K562 (cell line): ENCODE results near the gene COQ4. TPM values are rescaled to one million over a fixed set of nuclear protein-coding genes. Genes with fewer than 3 reads are reported as not detected.

Experiments
- BRF1 ChIP-seq: IDR thresholded peaks from 3 replicates; pipeline ENCODE4 v1.6.1; 2011; ENCODE audit warnings: borderline replicate concordance, mild to moderate bottlenecking; ENCODE audit not compliant: insufficient read length; ENCODE audit errors: extremely low read depth
- RBM14 ChIP-seq: fragments of 200-400 bp; formaldehyde crosslinking; IDR thresholded peaks from 2 replicates; pipeline ENCODE4 v1.6.1; 2018; ENCODE audit warnings: low read depth, mild to moderate bottlenecking, low read length, moderate library complexity, borderline replicate concordance; ENCODE audit not compliant: insufficient read depth
- SMARCB1 ChIP-seq: IDR thresholded peaks from 2 replicates; pipeline ENCODE4 v1.6.1; 2011; ENCODE audit warnings: improper control_type of control experiment, low read depth; ENCODE audit not compliant: insufficient read length
- U2AF1 ChIP-seq: fragments of 200-400 bp; formaldehyde crosslinking; optimal IDR thresholded peaks from 2 replicates; pipeline ENCODE3; 2017; ENCODE audit warnings: mild to moderate bottlenecking, low read depth, low read length, moderate library complexity
- polyA plus RNA-seq, 8 experiments: library from polyadenylated mRNA; depleted of rRNA in 4 of 8; stranded (reverse) in 5 of 8; unstranded in 3 of 8; fragments of >200 nt; fragmentation: Nextera tagmentation in 2 of 8; fragmentation: Illumina TruSeq in 1 of 8; extraction: Ambion mirVana in 2 of 8; extraction: Trizol in 1 of 8; gene quantifications; 2 replicates each; pipeline versions ENCODE4 v1.2.1 to v1.2.3, GENCODE V29; 2011 to 2014; ENCODE audit warnings: inconsistent platforms in 1 of 8, missing spikeins in 1 of 8
- total RNA-seq, 7 experiments: library from RNA; depleted of rRNA in 6 of 7; stranded (reverse); fragments of >200 nt in 6 of 7; fragmentation: Illumina TruSeq in 2 of 7; extraction: Trizol in 2 of 7; gene quantifications; 2 replicates each; pipeline versions ENCODE4 v1.2.1 to v1.2.3, GENCODE V29; 2011 to 2021; ENCODE audit warnings: low replicate concordance in 1 of 7
- TF ChIP-seq, protein P1 (sequence below): fragments of 450-650 bp; conservative IDR thresholded peaks from 2 replicates; pipeline ENCODE4 v1.6.1; 2016; ENCODE audit warnings: missing genetic modification characterization, low read depth, mild to moderate bottlenecking, control low read depth, missing compliant biosample characterization
- TF ChIP-seq, protein P2 (sequence below): sonication (generic); formaldehyde crosslinking; IDR thresholded peaks from 2 replicates; pipeline ENCODE4 v1.8.1; 2023; ENCODE audit warnings: mild to moderate bottlenecking, missing genetic modification reagents
- TF ChIP-seq, protein P3 (sequence below): fragments of 250-450 bp; sonication (Bioruptor Pico); IDR thresholded peaks from 2 replicates; pipeline ENCODE4 v1.5.0; 2020; ENCODE audit warnings: mild to moderate bottlenecking

COQ4 gene
- total and polyA plus RNA-seq, 9 of the 15 experiments (the other 6 are each of a cell fraction or from before 2014, with no cell fraction given) = 9.1 to 135 (median 67.2) TPM

DNA sequence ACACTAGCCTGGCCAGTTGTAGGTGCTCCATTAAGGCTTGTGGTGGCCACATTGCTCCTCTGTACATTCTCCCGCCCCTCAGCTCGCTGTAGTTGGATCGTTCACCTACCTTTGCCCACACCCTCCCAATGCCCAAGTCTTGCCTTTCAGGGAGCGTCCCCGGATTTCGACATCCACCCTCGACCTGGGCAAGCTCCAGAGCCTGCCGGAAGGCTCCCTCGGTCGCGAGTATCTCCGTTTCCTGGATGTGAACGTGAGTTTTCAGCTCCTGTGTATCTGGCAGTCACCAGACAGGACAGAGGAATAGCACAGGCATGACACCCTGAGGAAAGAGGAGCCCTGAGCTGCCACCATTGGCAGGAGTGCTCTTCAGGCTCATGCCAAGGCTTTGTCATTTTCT, 3.0 kb downstream of the COQ4 start (continued):
- TF ChIP-seq, protein P1, sequence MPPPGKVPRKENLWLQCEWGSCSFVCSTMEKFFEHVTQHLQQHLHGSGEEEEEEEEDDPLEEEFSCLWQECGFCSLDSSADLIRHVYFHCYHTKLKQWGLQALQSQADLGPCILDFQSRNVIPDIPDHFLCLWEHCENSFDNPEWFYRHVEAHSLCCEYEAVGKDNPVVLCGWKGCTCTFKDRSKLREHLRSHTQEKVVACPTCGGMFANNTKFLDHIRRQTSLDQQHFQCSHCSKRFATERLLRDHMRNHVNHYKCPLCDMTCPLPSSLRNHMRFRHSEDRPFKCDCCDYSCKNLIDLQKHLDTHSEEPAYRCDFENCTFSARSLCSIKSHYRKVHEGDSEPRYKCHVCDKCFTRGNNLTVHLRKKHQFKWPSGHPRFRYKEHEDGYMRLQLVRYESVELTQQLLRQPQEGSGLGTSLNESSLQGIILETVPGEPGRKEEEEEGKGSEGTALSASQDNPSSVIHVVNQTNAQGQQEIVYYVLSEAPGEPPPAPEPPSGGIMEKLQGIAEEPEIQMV = no peak
- TF ChIP-seq RBM14 = no peak
- no peak for TF ChIP-seq U2AF1
- TF ChIP-seq, protein P2, sequence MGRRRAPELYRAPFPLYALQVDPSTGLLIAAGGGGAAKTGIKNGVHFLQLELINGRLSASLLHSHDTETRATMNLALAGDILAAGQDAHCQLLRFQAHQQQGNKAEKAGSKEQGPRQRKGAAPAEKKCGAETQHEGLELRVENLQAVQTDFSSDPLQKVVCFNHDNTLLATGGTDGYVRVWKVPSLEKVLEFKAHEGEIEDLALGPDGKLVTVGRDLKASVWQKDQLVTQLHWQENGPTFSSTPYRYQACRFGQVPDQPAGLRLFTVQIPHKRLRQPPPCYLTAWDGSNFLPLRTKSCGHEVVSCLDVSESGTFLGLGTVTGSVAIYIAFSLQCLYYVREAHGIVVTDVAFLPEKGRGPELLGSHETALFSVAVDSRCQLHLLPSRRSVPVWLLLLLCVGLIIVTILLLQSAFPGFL (CRISPR knock-in tag) = no peak
- TF ChIP-seq, protein P3, sequence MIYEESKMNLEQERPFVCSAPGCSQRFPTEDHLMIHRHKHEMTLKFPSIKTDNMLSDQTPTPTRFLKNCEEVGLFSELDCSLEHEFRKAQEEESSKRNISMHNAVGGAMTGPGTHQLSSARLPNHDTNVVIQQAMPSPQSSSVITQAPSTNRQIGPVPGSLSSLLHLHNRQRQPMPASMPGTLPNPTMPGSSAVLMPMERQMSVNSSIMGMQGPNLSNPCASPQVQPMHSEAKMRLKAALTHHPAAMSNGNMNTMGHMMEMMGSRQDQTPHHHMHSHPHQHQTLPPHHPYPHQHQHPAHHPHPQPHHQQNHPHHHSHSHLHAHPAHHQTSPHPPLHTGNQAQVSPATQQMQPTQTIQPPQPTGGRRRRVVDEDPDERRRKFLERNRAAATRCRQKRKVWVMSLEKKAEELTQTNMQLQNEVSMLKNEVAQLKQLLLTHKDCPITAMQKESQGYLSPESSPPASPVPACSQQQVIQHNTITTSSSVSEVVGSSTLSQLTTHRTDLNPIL (CRISPR knock-in tag) = no peak
- no peak for TF ChIP-seq SMARCB1
- TF ChIP-seq BRF1 = no peak
- TF ChIP-seq, all 486 proteins: peak for 0
